Measurements from ENCODE around the gene SYP. TPM values are rescaled to one million over a fixed set of nuclear protein-coding genes. Genes with fewer than 3 reads are reported as not detected.

SYP gene
- total and polyA plus RNA-seq, 7 donors = 0.37 to 1.6 (median 1.0) TPM

GRCh38 chrX:49202022-49202421 lies 2.0 kb upstream of the SYP start:
- TF ChIP-seq CTCF (IDR thresholded peaks at IDR 0.05) = no peak
- Histone ChIP-seq H3K9me3 (no peaks in the 10 kb centered on the region), H3K27ac (no peak overlapping the region), H3K4me1 (no peaks in the 10 kb centered on the region), H3K27me3 (ENCODE audit: insufficient read depth in 3 of 3, low read length in 2 of 3) (peaks cover 0 to 12% (median 0%) of the 10 kb centered on the region in 3 donors), H3K4me3 (no peak overlapping the region), H3K36me3 (ENCODE audit: insufficient read depth in 1 of 2, low read depth in 1 of 2) (no peaks in the 10 kb centered on the region)
- intact Hi-C loops (cut with DNase I) = no loop called here
- ATAC-seq = no peak
- WGBS, 3 donors = 85 to 94% (median 90%) methylated on average over 2 of the region's 2 CpGs
- no peak for DNase-seq

- Histone ChIP-seq H3K4me1 (no peaks in the 10 kb centered on the region), H3K36me3 (ENCODE audit: insufficient read depth in 1 of 2, low read depth in 1 of 2) (no peaks in the 10 kb centered on the region), H3K9me3 (no peaks in the 10 kb centered on the region), H3K4me3 (no peak overlapping the region), H3K27ac (no peak overlapping the region), H3K27me3 (ENCODE audit: insufficient read depth in 3 of 3, low read length in 2 of 3) (peaks cover 0 to 7% (median 0%) of the 10 kb centered on the region in 3 donors)
- intact Hi-C loops (cut with DNase I) = no loop called here
- DNase-seq (no peak), ATAC-seq (no peak)
- no peak for TF ChIP-seq CTCF (IDR thresholded peaks at IDR 0.05)
- 7 to 40% (median 11%) methylated on average over 5 to 11 of the region's 11 CpGs for WGBS, 3 donors
Observed at GRCh38 chrX:49199315-49199595, 738 bp downstream of the SYP start.

- Histone ChIP-seq H3K27ac (no peak overlapping the region), H3K9me3 (no peaks in the 10 kb centered on the region), H3K36me3 (ENCODE audit: insufficient read depth in 1 of 2, low read depth in 1 of 2) (no peaks in the 10 kb centered on the region), H3K27me3 (ENCODE audit: insufficient read depth in 3 of 3, low read length in 2 of 3) (peaks cover 0 to 7% (median 0%) of the 10 kb centered on the region in 3 donors), H3K4me3 (no peak overlapping the region), H3K4me1 (no peaks in the 10 kb centered on the region)
- WGBS, 3 donors = 10 to 36% (median 14%) methylated on average over 12 of the region's 12 CpGs
- no peak for TF ChIP-seq CTCF (IDR thresholded peaks at IDR 0.05)
- DNase-seq = no peak
- intact Hi-C loops (cut with DNase I) = no loop called here
- ATAC-seq = no peak
Observed at GRCh38 chrX:49198540-49199314, 1.3 kb downstream of the SYP start.

GRCh38 chrX:49197543-49198087 lies 2.4 kb downstream of the SYP start:
- no peak for DNase-seq
- Histone ChIP-seq H3K27ac (no peak overlapping the region), H3K36me3 (ENCODE audit: insufficient read depth in 1 of 2, low read depth in 1 of 2) (no peaks in the 10 kb centered on the region), H3K27me3 (ENCODE audit: insufficient read depth in 3 of 3, low read length in 2 of 3) (peaks cover 0 to 7% (median 0%) of the 10 kb centered on the region in 3 donors), H3K9me3 (no peaks in the 10 kb centered on the region), H3K4me1 (no peaks in the 10 kb centered on the region), H3K4me3 (no peak overlapping the region)
- ATAC-seq = no peak
- TF ChIP-seq CTCF (IDR thresholded peaks at IDR 0.05) = no peak
- WGBS, 3 donors = 66 to 70% (median 69%) methylated on average over 10 to 13 of the region's 13 CpGs
- intact Hi-C loops (cut with DNase I) = no loop called here

Measured in psoas muscle (tissue), 8 donors.